ENCODE results near the gene CAD.
"Not testable (repeated sequence)": the region's sequence is repeated elsewhere in the genome, so short reads cannot be mapped to it uniquely, and the experiment has no call there.

Gene CAD

DNA sequence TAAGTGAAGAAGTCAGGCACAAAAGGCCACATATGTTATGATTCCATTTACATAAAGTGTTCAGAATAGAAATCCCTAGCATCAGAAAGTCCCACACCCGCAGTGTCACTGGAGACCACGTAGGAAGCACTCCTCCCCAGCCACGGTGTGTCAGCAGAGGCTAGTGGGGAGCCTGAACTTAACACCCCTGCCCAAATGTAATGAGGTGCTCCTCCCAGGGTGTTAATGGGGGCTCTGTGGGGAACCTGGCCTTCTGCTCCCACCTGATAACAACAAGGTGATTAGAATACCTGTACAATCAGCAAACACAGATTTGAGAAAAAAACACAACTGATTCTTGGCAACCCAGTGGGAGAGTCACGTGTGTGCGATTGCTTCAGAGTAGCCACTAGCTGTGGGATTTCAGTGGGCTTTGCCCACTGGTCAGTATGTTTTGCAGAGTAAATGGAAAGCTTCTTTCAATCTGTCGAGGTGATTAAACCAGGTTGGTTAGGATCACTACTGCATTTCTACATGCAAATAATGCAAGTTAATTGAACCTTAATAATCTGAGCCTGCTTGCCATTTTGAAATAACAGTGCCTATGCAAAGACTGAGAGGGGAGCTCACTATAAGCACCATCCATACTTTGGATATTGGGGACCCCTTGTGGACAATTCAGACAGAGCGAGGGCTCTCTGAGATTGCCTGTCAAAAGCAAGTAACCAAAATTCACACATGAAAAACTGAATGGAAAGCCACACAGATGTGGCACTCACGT is 25.9 kb upstream of the CAD start:
- DNase-seq (ENCODE audit: low spot score) = peak; percentile 60

DNA sequence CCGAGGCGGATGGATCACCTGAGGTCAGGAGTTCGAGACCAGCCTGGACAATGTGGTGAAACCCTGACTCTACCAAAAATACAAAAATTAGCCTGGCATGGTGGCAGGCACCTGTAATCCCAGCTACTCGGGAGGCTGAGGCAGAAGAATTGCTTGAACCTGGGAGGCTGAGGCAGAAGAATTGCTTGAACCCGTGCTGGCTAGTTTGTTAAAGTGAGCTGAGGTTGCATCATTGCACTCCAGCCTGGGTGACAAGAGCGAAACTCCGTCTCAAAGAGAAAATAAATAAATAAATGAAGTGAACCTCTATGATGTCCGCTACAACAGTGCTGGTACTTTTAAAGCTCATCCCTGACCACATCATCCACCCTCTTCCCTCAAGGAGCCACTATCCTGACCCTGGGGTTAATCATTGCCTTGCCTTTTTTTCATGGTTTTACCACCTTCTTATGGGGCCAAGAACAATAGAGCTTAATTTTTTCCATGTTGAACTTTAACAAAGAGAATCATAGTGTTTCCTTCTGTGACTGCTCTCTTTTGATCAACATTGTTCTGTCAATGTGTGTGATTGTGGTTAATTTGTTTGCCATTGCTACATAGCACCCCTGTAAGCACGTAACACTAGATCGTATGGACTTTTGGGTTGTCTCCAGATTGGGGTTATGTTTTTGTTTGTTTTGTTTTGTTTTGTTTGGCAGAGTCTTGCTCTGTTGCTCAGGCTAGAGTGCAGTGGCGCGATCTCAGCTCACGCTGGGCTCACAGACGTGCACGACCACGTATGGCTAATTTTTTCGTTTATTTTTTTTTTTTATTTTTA is 22.4 kb upstream of the CAD start:
- TF ChIP-seq, protein P1, sequence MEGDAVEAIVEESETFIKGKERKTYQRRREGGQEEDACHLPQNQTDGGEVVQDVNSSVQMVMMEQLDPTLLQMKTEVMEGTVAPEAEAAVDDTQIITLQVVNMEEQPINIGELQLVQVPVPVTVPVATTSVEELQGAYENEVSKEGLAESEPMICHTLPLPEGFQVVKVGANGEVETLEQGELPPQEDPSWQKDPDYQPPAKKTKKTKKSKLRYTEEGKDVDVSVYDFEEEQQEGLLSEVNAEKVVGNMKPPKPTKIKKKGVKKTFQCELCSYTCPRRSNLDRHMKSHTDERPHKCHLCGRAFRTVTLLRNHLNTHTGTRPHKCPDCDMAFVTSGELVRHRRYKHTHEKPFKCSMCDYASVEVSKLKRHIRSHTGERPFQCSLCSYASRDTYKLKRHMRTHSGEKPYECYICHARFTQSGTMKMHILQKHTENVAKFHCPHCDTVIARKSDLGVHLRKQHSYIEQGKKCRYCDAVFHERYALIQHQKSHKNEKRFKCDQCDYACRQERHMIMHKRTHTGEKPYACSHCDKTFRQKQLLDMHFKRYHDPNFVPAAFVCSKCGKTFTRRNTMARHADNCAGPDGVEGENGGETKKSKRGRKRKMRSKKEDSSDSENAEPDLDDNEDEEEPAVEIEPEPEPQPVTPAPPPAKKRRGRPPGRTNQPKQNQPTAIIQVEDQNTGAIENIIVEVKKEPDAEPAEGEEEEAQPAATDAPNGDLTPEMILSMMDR (IDR thresholded peaks at IDR 0.05; ENCODE audit: extremely low read depth, missing control alignments) = no peak
- DNase-seq (ENCODE audit: low spot score) = no peak

More for the DNA sequence above, 25.9 kb upstream of the CAD start:
- TF ChIP-seq, protein P1 (IDR thresholded peaks at IDR 0.05; ENCODE audit: extremely low read depth, missing control alignments) = peak; percentile 25

DNA sequence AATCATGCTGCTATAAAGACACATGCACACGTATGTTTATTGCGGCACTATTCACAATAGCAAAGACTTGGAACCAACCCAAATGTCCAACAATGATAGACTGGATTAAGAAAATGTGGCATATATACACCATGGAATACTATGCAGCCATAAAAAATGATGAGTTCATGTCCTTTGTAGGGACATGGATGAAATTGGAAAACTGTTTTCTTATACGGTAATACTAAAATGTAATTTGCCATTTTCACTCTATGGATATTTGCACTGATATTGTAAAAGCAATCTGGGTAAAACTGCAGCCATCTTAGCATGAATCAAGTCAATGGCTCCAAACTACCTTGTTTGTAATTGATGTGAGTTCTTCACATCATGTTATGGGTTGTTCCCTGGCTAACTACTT is 21.4 kb upstream of the CAD start:
- not testable (repeated sequence) for DNase-seq (ENCODE audit: low spot score)

DNA sequence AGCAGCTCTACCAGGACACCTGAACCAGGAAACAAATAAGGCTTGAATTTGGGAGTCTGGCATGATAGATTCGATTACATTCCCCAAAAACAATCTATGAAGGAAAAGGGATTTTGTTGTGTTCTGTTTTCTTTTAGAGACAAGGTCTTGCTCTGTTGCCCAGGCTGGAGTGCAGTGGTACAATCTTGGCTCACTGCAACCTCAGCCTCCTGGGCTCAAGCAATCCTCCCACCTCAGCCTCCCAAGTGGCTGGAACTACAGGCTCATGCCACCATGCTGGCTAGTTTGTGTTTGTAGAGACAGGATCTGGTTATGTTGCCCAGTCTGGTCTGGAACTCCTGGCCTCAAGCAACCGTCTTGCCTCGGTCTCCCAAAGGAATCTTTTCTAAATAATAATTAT is 19.1 kb upstream of the CAD start:
- DNase-seq (ENCODE audit: low spot score) = not testable (repeated sequence)

DNA sequence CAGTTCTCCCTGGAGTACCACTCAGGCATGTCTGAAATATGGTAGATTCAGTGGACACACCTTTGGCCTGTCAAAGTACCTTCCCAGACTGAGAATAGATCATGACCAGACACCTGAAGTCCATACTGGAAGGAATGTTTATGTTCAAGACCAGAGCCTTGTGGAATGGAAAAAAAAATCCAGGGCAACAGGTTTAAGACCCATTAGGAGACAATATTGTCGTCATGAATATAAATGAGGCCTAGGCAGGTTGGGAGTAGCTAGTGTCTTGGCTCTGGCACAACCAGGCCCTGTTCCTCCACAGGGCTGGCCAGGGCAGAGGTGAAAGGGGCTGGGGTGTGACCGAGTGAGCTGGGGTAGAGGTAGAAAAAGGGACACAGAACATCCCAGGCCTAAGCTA is 18.5 kb upstream of the CAD start:
- TF ChIP-seq, protein P1 (IDR thresholded peaks at IDR 0.05; ENCODE audit: extremely low read depth, missing control alignments) = no peak
- no peak for DNase-seq (ENCODE audit: low spot score)

DNA sequence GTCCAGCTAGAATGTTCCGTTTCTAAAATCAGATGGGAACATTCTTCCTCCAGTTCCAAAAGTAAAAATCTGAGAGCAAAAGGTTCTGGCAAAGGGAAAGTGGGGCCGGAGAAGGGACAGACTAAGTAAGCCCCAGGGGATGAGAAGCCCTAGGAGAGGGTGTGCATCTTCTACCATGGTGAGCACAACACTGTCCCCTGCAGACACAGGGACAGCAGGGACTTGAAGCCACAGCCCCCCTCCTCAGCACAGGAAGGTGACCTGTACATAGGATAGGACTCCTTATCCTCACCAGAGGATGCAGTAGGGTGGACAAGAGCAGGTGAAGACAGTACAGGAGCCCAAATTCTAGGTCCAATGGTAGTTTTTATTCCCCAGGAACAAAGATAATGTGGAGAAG is 17.9 kb upstream of the CAD start:
- no peak for DNase-seq (ENCODE audit: low spot score)
- TF ChIP-seq, protein P1 (IDR thresholded peaks at IDR 0.05; ENCODE audit: extremely low read depth, missing control alignments) = no peak

DNA sequence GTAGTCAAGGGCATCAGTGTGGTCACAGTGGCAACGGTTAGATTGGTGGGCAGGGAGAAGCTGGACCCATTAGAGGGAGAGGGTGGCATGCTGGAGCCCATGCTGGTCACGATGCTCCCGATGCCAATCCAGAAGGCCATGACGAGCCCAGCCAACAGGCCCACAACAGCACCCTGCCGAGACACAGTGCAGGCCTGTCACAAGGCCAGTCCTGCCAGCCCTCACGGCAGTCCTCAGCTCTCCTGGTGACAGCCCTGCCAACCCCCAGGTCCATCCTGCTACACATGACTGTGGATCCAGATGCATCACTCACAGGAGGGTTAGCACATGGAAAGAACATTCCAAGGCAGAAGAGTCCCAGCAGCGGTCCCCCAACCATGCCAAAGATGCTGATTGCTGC is 15.5 kb upstream of the CAD start:
- TF ChIP-seq, protein P1 (IDR thresholded peaks at IDR 0.05; ENCODE audit: extremely low read depth, missing control alignments) = no peak
- DNase-seq (ENCODE audit: low spot score) = no peak

DNA sequence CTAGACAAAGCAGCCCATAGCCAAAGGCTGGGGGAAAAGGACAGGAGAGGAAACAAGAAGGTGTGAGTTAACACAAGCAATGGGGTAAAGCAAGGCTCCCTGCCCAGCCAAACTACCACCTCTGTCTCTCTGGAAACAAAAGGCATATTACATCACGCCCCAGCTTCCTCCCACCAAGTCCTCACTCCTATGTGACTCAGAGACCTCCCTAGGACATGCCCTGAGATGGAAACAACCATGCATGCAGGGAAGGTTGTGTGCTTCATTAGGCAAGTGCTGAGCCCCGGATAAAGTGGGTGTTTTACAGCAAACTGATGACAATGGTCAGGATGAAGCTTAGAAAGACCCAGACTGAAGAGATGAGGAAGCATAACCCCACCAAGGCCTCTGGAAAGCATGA is 14.3 kb upstream of the CAD start:
- TF ChIP-seq, protein P1 (IDR thresholded peaks at IDR 0.05; ENCODE audit: extremely low read depth, missing control alignments) = no peak
- no peak for DNase-seq (ENCODE audit: low spot score)
